GM18526 (cell line): ENCODE results near the gene CLRN1.

Experiments used
- POLR2A ChIP-seq: IDR thresholded peaks from 3 replicates; pipeline ENCODE4 v1.6.1; 2011; ENCODE audit not compliant: insufficient read length; ENCODE audit errors: extremely low read depth

The CLRN1 gene

DNA sequence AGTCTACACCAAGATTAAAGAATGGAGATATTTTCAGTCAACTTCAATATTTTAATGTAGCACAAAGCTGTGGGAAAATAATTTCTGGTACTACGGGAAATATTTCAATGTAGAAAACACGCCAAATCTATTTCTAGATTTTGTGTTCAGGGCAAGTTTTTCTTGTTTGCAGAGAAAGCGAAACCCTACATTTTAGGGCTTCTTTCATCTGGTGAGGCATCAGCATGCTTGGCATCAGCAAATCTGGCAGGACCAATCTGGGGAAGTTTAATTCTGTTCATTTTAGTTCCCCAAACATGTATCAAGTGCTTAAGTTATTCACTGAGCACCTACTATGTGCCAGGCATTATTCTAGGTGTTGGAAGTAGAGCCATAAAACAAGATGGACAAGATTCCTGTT lies 30.3 kb downstream of the CLRN1 start:
- TF ChIP-seq POLR2A, result no peak

DNA sequence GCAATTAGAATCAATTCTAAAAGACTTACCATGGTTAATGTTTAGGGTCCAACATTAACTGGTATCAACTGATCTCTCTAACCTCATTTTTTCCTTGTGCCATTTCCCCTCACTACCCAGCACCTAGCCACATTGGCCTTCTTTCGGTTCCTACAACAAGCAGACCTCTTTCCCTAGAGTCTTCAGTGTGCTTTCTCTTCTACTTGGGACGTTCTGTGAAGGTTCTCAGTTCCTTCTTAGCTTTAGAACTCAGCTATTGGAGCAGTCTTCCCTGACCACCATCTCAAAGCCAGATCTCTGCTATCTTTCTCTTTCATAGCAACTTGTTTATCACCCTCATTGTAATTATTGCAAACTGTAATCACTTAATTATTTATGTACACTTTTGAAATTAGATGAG lies 35.8 kb downstream of the CLRN1 start:
- TF ChIP-seq POLR2A, result no peak

DNA sequence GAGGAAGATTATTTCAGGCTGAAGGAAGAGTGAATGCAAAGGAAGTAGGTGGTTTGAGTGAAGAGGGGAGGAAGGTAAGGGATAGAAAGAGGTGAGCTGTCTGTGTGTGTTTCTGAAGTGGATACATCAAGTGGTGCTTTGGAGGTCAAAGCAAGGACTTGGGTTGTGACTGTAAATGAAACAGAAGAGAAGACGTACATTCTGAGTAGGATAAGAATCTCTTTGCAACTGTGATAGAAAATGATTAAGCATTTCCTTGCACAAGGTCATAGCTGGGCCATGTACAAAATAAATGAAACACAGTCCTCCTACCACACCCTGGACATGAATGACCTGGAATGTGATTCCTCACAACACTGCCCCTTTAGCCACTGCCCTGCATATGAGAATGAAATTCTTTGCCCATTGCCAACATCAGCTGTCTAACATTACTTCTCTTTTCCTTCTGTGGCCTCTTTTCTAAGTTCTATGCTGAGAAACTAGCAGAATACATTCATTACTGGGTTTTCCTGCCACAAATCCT lies 39.0 kb downstream of the CLRN1 start:
- no peak for TF ChIP-seq POLR2A

DNA sequence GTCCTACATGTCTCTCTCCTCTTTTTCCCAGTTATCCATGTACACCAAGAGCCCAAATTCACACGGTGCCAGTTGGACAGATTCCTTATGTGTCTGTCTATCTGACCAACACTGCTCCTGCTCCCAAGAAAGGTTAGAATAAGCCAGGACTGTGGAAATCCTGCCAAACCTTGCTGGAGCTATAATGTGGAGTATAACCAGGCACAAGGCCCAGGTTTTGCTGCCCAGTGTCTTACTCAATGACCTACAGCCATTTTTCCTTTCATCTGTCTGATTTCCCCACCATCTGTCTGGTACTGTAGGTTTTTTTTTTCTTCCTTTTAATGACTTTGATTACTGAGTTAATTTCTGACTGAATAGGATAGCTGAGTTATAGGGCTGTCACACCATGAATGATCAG lies 40.8 kb downstream of the CLRN1 start:
- TF ChIP-seq POLR2A, result no peak

DNA sequence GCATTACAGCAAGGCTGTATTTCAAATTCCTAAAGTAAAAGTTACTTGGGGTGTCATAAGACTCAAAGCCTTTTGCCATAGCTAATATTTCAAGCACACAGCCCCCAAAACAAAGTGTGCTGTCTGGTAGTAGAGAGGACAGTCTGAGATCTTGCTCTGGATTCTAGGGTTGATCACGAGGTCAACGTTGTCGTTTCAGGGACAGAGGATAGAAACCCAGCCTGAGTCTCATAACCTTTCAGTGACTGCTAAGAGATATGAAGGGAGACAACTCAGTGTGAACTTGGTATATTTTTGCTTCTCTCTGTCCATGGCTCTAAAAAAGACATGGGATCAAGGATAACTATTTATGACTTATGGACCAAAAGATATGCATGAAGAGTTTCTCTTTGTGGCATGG lies 41.7 kb downstream of the CLRN1 start:
- TF ChIP-seq POLR2A, result no peak

DNA sequence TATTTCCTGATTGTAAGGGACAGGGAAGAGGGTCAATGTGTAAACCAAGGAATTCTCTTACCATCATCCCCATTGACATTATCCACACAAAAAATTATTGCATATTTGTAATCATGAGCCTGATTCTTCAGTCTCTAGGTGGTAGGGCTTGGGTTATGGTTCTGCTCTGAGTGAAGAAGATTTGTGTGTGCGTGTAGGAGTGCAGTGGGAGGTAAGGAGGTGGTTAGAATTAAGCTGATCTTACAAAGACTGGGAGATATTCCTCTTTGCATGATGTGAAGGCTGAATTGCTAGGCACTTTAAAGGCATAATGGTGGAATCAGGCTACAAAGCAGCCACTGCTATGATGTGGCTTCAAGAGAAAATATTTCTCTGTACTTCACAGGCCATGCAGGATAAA lies 44.3 kb downstream of the CLRN1 start:
- TF ChIP-seq POLR2A, result no peak

DNA sequence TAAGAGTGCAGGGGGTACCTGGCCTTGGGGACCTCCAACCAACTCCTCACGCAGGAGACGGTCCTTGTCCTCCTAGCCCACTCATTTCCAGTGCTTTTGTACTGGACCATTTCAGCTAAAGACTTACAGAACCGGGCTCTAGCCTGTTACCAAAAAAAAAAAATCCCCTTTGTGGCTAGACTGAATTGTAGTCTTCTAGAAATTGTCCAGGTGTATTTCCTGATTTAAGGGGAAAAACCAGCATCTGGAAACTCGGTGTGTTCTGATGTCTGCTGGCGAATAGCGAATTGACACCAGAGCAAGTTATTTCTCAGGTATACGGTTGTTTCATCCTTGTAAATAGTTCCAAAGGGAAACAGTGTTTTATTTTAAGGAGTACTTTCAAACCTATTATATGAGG lies 46.2 kb downstream of the CLRN1 start:
- TF ChIP-seq POLR2A, result no peak

DNA sequence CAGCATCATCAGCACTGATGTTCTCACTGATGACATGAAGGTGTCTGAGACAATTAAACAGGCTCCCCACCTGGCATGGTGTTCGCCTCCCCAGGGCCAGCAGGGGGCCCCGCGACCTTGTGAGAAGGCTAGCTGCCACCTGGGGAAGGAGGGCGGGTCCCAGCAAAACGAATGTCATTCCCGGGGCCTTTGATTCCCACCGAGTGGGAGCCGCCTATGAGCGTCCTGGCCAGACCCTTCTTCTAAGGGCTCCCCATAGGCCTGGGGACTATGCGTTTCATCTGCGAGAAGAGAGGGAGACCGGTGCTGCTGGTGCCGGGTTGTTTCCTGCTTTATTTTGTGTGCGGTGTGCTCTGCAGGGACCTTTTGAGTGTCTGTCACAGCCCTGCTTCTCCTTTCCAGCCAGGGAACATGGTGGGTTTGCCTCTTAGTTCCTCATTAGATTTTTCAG lies 46.8 kb downstream of the CLRN1 start:
- TF ChIP-seq POLR2A, result no peak

DNA sequence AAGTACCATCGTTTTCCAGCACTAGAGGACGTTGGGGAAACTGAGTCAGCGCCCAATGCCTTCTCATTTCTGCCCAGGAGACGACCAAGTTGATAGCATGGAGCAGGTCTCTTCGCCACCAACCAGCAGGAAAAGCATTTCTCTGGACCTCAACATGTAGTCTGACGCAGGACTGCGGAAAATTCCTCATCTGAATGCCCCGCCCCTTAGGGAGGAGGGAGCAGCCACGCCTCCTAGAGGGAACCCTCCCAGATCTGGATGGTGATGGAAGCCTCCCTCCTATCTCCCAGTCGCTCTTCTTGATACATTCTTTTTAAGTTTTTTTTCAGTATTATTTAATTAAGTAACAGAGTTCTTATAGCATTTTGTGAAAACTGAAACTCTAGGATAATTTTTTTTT lies 49.9 kb downstream of the CLRN1 start:
- TF ChIP-seq POLR2A, result no peak

DNA sequence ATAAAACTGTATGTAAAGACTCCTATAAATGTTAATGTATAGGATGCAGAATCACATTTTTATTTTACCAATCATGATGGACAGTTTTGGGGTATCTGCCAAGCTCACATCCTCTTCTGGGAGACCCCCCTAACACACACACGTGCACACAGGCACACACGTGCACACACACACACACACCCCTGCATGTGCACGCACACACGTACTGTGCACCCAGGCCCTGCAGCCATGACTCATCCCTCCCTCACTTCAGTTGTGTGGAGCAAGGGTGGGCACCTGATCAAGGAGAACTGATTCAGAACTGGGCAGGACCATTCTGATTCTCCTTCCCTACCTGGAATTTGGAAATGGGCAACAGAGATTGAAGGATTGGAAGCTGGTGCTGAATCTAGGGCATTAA lies 51.3 kb downstream of the CLRN1 start:
- no peak for TF ChIP-seq POLR2A

DNA sequence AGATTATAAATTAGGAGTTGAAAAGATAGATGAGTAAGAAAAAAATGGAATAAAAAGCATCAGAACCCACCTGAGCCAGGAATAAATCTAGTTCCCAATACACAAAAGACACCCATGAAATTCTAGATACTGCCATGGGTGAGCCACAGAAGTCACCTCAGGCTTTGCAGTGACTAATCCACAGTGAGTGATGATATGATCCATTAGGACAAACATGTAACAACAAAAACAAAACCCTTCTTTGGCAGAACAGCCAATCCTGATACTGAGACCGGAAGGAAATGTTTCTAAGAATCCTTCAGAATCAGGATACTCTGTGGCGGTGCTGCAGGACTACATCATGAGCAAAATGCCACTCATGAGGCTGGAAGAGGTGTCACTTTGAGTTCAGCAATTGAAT lies 52.3 kb downstream of the CLRN1 start:
- no peak for TF ChIP-seq POLR2A

DNA sequence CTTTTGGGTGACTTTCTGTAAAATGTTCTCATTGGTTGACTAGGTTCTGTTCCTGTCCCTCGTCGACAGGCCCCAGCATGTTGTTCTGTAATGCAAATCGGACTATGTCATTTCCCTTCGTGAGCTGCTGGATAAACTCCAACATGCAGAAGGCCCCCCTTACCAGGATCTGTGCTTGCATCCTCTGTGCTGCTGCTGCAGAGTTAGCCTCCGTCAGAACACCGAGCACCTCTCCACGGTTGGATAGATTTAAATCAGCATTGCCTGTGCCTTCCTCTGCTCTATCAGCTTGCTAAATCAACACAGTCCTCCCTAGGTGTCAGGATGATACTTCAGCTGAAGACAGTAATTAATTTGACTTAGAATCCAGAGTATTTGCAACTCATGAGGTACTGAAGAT lies 54.6 kb downstream of the CLRN1 start:
- TF ChIP-seq POLR2A, result no peak

DNA sequence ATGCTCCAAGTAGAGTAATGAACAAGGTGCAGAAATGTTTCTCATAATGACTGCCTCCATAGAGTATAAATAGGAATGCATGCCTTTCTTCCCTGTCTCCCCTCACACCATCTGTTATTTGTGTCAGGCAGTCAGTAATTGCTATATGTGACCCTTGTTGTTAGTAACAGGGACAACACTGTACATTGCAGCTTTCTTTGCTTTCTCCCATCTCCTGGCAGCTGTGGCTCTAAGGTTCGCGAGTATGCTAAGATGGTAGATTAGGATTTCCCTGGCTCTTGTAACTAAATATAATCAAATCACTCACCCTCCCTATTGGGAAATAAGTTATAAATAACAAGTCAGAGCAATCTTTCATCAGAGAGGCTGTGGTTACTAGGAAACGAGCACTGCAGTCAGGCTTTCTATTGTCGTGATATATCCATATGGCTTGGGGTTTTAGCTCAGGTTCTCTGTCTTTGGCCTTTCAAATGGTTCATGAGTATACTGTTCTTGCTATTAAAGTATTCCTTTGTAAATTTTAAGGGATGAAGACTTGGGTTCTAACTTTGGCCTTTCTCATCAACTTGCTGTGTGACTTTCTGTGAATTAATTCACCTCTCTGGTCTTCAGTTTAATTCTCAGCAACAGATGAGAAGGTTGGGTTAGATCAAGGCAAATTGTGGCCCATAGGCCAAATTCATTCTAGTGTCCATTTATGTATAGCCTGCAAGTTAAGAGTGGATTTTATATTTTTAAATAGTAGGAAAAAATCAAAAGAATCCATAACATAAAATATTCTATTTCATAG lies 59.2 kb downstream of the CLRN1 start:
- TF ChIP-seq POLR2A, result no peak

DNA sequence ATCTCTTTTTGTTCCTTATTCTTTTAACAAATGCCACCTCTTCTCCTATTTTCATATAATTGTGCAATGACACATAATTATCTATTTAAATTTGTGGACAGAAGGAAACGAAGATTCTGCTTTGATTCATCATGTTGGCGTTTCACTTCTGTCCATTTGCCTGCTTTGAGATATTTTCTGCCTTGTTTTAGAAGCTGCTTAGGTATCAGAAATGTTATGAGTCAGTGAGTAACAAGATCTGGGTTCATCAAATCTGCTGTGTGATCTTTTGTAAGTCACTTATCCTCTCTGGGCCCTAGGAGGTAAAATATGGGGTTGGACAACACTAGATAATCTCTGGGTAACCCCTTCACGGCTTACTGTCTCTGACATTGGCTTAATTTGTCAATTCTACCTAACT lies 60.0 kb downstream of the CLRN1 start:
- no peak for TF ChIP-seq POLR2A

DNA sequence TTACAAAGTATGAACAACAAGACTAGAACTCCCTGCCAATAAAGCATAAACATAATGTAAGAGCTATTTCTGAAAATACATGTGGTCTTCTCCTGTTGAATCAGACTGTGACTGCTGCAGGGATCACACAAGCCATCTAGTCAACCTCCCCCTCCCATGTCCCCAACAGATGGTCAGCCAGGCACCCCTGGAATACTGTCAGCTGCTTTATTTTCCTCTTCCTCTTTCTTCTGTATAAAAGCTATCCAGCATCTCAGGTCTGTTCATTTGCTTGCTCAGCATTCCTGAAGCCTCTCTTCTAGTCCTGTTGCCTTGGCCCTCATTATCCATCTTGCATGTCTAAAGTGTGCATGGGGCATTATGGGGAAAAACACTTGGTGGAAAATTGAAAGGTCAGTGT lies 60.8 kb downstream of the CLRN1 start:
- TF ChIP-seq POLR2A, result no peak

DNA sequence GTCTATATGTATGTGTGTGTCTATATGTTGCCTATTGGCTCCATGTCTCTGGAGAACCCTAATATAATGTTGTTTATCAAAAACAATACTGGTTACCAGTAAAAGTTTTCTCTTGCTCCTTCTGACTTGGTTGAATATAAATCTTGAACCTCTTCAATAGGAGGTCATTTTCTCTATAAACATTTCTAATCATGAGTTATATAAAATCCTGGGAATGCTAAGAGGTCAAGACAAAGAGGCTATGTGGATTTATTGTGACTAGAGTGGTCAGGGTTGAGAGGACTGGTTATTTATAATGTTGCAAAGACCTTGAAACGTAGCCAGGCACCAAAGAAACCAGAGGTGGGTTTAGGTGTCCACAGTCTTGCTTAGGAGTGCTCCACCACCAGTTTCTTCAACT lies 66.1 kb downstream of the CLRN1 start:
- no peak for TF ChIP-seq POLR2A

DNA sequence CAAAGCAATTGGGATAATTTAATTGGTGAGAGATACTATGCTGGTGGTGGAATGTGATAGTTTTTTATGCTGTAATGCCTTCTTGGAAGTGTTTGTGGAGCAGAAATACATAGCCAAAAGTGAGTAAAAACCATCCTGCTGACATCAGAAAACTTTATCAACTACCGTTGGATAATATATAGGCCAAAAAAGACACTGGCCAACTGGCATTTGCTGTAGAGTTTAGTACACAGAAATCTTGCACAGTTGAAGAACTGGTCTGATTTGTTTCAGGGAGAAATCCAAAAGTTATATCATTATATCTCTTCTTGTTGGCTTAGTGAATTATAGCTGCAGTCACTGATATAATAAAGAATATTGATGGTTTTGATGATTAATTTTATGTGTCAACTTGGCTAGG lies 66.8 kb downstream of the CLRN1 start:
- TF ChIP-seq POLR2A, result no peak
